Measurements from ENCODE around the gene KSR2. TPM values are rescaled to one million over a fixed set of nuclear protein-coding genes. Genes with fewer than 3 reads are reported as not detected.

KSR2 gene
- total and polyA plus RNA-seq, 2 experiments from 2014 or later = under 0.01 to 0.02 TPM

- no peak for DNase-seq (ENCODE audit: low read depth in 1 of 2, low spot score in 1 of 2)
- H3K4me3 ChIP-seq = no peak overlapping the region
- no peaks in the 10 kb centered on the region for H3K9me3 ChIP-seq (ENCODE audit: low read depth)
- no peak overlapping the region for H3K27ac ChIP-seq
- H3K36me3 ChIP-seq = no peaks in the 10 kb centered on the region
- no peaks in the 10 kb centered on the region for H3K27me3 ChIP-seq
- no peak for TF ChIP-seq CTCF (IDR thresholded peaks at IDR 0.05; ENCODE audit: low read depth, low read length)
- no peaks in the 10 kb centered on the region for H3K4me1 ChIP-seq (ENCODE audit: low read depth)
Observed at GRCh38 chr12:117491711-117492110, 477.1 kb downstream of the KSR2 start.

GRCh38 chr12:117490130-117490529 lies 478.7 kb downstream of the KSR2 start:
- H3K27me3 ChIP-seq = no peaks in the 10 kb centered on the region

GRCh38 chr12:117489671-117490070 lies 479.1 kb downstream of the KSR2 start:
- no peaks in the 10 kb centered on the region for H3K4me1 ChIP-seq (ENCODE audit: low read depth)
- H3K27ac ChIP-seq = no peak overlapping the region
- TF ChIP-seq CTCF (IDR thresholded peaks at IDR 0.05; ENCODE audit: low read depth, low read length) = no peak
- H3K4me3 ChIP-seq = no peak overlapping the region
- H3K36me3 ChIP-seq = no peaks in the 10 kb centered on the region
- H3K9me3 ChIP-seq (ENCODE audit: low read depth) = no peaks in the 10 kb centered on the region
- H3K27me3 ChIP-seq = no peaks in the 10 kb centered on the region
- DNase-seq (ENCODE audit: low read depth in 1 of 2, low spot score in 1 of 2) = no peak

More at GRCh38 chr12:117490130-117490529, 478.7 kb downstream of the KSR2 start:
- Histone ChIP-seq H3K27ac (no peak overlapping the region), H3K4me3 (no peak overlapping the region), H3K9me3 (ENCODE audit: low read depth) (no peaks in the 10 kb centered on the region), H3K36me3 (no peaks in the 10 kb centered on the region), H3K4me1 (ENCODE audit: low read depth) (no peaks in the 10 kb centered on the region)
- no peak for TF ChIP-seq CTCF (IDR thresholded peaks at IDR 0.05; ENCODE audit: low read depth, low read length)
- DNase-seq (ENCODE audit: low read depth in 1 of 2, low spot score in 1 of 2) = no peak

GRCh38 chr12:117486840-117487659 lies 481.7 kb downstream of the KSR2 start:
- Histone ChIP-seq H3K27ac (no peak overlapping the region), H3K27me3 (no peaks in the 10 kb centered on the region), H3K9me3 (ENCODE audit: low read depth) (no peaks in the 10 kb centered on the region), H3K4me1 (ENCODE audit: low read depth) (no peaks in the 10 kb centered on the region), H3K36me3 (no peaks in the 10 kb centered on the region), H3K4me3 (no peak overlapping the region)
- no peak for TF ChIP-seq CTCF (IDR thresholded peaks at IDR 0.05; ENCODE audit: low read depth, low read length)
- no peak for DNase-seq (ENCODE audit: low read depth in 1 of 2, low spot score in 1 of 2)

- Histone ChIP-seq H3K4me3 (no peak overlapping the region), H3K27ac (no peak overlapping the region), H3K9me3 (ENCODE audit: low read depth) (no peaks in the 10 kb centered on the region), H3K27me3 (no peaks in the 10 kb centered on the region), H3K36me3 (no peaks in the 10 kb centered on the region), H3K4me1 (ENCODE audit: low read depth) (no peaks in the 10 kb centered on the region)
- TF ChIP-seq CTCF (IDR thresholded peaks at IDR 0.05; ENCODE audit: low read depth, low read length) = no peak
- no peak for DNase-seq (ENCODE audit: low read depth in 1 of 2, low spot score in 1 of 2)
Observed at GRCh38 chr12:117485984-117486839, 482.6 kb downstream of the KSR2 start.
